GM12878 (cell line): Measurements from ENCODE around the gene PPP1R13B. TPM values are rescaled to one million over a fixed set of nuclear protein-coding genes. Genes with fewer than 3 reads are reported as not detected.

Source experiments
- ATAC-seq: fragments of 200-7000 bp; cut with Tn5 transposase; 3 replicates; pipeline ENCODE4 v1.9.1; 2020; ENCODE audit warnings: mild to moderate bottlenecking, moderate library complexity
- BruUV-seq: library from RNA; stranded (reverse); fragments of 400-500 nt; replicated peaks from 2 replicates; lab custom pipeline; 2021; lab: Mats Ljungman, UMichigan
- CTCF ChIA-PET: fragments of 300-600 bp; sonication (Branson Sonifier 250); formaldehyde crosslinking; extraction: SDS; loops from one replicate; lab custom pipeline; 2021; ENCODE audit warnings: inconsistent platforms; lab: Yijun Ruan, JAX
- POLR2A ChIA-PET: fragments of 350-600 bp; formaldehyde crosslinking; extraction: SDS; loops from one replicate; lab custom pipeline; 2021; ENCODE audit warnings: inconsistent platforms; lab: Charles Lee
- RAD21 ChIA-PET: fragments of 300-600 bp; sonication (Branson Sonifier 250); formaldehyde crosslinking; loops from one replicate; lab custom pipeline; 2023; ENCODE audit warnings: antibody characterized with exemption; ENCODE audit not compliant: unreplicated experiment; lab: Charles Lee
- SMC1A ChIA-PET: fragments of 300-600 bp; sonication (Branson Sonifier 250); formaldehyde crosslinking; loops from one replicate; lab custom pipeline; 2023; ENCODE audit not compliant: unreplicated experiment, uncharacterized antibody; lab: Charles Lee
- DNase-seq: peaks from one replicate; pipeline ENCODE4 v3.0.0-alpha.2; 2011; ENCODE audit warnings: low read depth, low spot score
- FAIRE-seq: peaks from 3 replicates; lab custom pipeline; 2011; peaks lifted over from hg19 to GRCh38; lab: Jason Lieb, UNC
- H2AFZ ChIP-seq: 2 replicates; pipeline ENCODE4 v1.6.0; 2011; ENCODE audit warnings: low read depth, low read length, control low read depth; ENCODE audit not compliant: control insufficient read depth
- H3K27ac ChIP-seq: 2 replicates; pipeline ENCODE4 v1.5.1; 2011; ENCODE audit warnings: control low read depth; ENCODE audit not compliant: control insufficient read depth, insufficient read depth
- H3K27me3 ChIP-seq, 2 experiments: replicated peaks in 1 of 2; 2 replicates each; pipeline versions ENCODE4 v1.6.0 to v1.6.1; 2011; ENCODE audit warnings: low read length in 1 of 2; ENCODE audit not compliant: control insufficient read depth in 2 of 2, insufficient read depth in 2 of 2
- H3K36me3 ChIP-seq, 2 experiments: 2 replicates each; pipeline ENCODE4 v1.5.1; 2011; ENCODE audit warnings: low read length in 1 of 2; ENCODE audit not compliant: control insufficient read depth in 2 of 2, insufficient read depth in 2 of 2
- H3K4me1 ChIP-seq: 2 replicates; pipeline ENCODE4 v1.6.1; 2011; ENCODE audit warnings: mild to moderate bottlenecking, low read length, moderate library complexity, mixed read lengths; ENCODE audit not compliant: control insufficient read depth, insufficient read depth
- H3K4me2 ChIP-seq: 2 replicates; pipeline ENCODE4 v1.6.0; 2011; ENCODE audit warnings: control low read depth; ENCODE audit not compliant: control insufficient read depth, insufficient read depth
- H3K4me3 ChIP-seq: fragments of 200-600 bp; sonication (generic); 2 replicates; pipeline ENCODE4 v1.5.1; 2016
- H3K79me2 ChIP-seq: 2 replicates; pipeline ENCODE4 v1.6.0; 2011; ENCODE audit warnings: low read length; ENCODE audit not compliant: control insufficient read depth, insufficient read depth
- H3K9ac ChIP-seq: 2 replicates; pipeline ENCODE4 v1.8.0; 2011; ENCODE audit warnings: low read length, control low read depth, mixed read lengths; ENCODE audit not compliant: control insufficient read depth, insufficient read depth
- H3K9me3 ChIP-seq: replicated peaks from 3 replicates; pipeline ENCODE4 v1.5.1; 2011; ENCODE audit warnings: mild to moderate bottlenecking, low read length; ENCODE audit not compliant: control insufficient read depth, insufficient read depth
- H4K20me1 ChIP-seq: 2 replicates; pipeline ENCODE4 v1.6.0; 2011; ENCODE audit not compliant: control insufficient read depth, insufficient read depth
- BCLAF1 ChIP-seq: fragments of 450-650 bp; IDR thresholded peaks from 2 replicates; pipeline ENCODE4 v1.6.1; 2017; ENCODE audit warnings: antibody characterized with exemption, mild to moderate bottlenecking, moderate library complexity
- HDGF ChIP-seq: fragments of 450-650 bp; IDR thresholded peaks from 2 replicates; pipeline ENCODE4 v1.6.1; 2016; ENCODE audit warnings: antibody characterized with exemption
- NKRF ChIP-seq: fragments of 450-650 bp; conservative IDR thresholded peaks from 2 replicates; pipeline ENCODE4 v1.6.1; 2017; ENCODE audit warnings: mild to moderate bottlenecking, moderate library complexity
- WGBS: methylation state at CpG from one replicate; pipeline ENCODE4 v1.1.6; 2016; ENCODE audit warnings: low lambda C conversion rate; ENCODE audit not compliant: insufficient replicate concordance, insufficient coverage; ENCODE audit errors: missing lambda C conversion rate; 5-methylcytosine and 5-hydroxymethylcytosine counted together
- in situ Hi-C: fragments of 300-500 bp; cut with MboI; formaldehyde crosslinking; loops from 9 replicates; pipeline ENCODE4 v1.14.3; 2018; ENCODE audit warnings: mixed read lengths
- intact Hi-C: fragments of 100-400 bp; cut with micrococcal nuclease; formaldehyde crosslinking; loops from one replicate; pipeline ENCODE4 v1.14.2; 2022; ENCODE audit not compliant: unreplicated experiment
- polyA plus RNA-seq, 11 experiments: library from polyadenylated mRNA; depleted of rRNA in 4 of 11; unstranded in 6 of 11; stranded (reverse) in 5 of 11; fragments of >200 nt; fragmentation: Nextera tagmentation in 4 of 11; fragmentation: Illumina TruSeq in 1 of 11; extraction: Ambion mirVana in 4 of 11; extraction: Trizol in 1 of 11; gene quantifications; 1 replicate in 1 of 11; 2 replicates in 10 of 11; pipeline versions ENCODE4 v1.2.1 to v1.2.3, GENCODE V29; 2011 to 2016; ENCODE audit warnings: inconsistent platforms in 2 of 11, missing spikeins in 2 of 11, low read depth in 1 of 11
- total RNA-seq, 4 experiments: library from RNA; depleted of rRNA in 3 of 4; stranded (reverse); fragments of >200 nt in 3 of 4; fragmentation: Illumina TruSeq in 1 of 4; extraction: Trizol in 1 of 4; gene quantifications; 2 replicates each; pipeline versions ENCODE4 v1.2.1 to v1.2.3, GENCODE V29; 2013 to 2021

PPP1R13B gene
- total and polyA plus RNA-seq, 10 of the 15 experiments (the other 5 are each of a cell fraction or from before 2014, with no cell fraction given), result 0.16 to 8.1 (median 3.2) TPM

GRCh38 chr14:103711516-103712431, 135.6 kb downstream of the PPP1R13B start:
- TF ChIP-seq NKRF, result no peak
- no peak for TF ChIP-seq HDGF
- no peak for TF ChIP-seq BCLAF1
- TF ChIP-seq, all 136 proteins: peak for 0
- H2AFZ ChIP-seq, result no peak overlapping the region
- H3K4me3 ChIP-seq, result no peak overlapping the region
- intact Hi-C loops, result no loop called here
- POLR2A ChIA-PET, result no interaction called here
- H3K4me2 ChIP-seq, result no peak overlapping the region
- no peak for DNase-seq
- H3K79me2 ChIP-seq, result peaks cover 32% of the 10 kb centered on the region
- no peaks in the 10 kb centered on the region for H3K27me3 ChIP-seq
- 0 out of 2 replicates have a peak, but pooled peaks cover 4% of the 10 kb centered on the region for H3K4me1 ChIP-seq
- no TSS peak for BruUV-seq
- RAD21 ChIA-PET, result no interaction called here
- H4K20me1 ChIP-seq, result no peaks in the 10 kb centered on the region
- no peak for FAIRE-seq
- no peaks in the 10 kb centered on the region for H3K9me3 ChIP-seq
- CTCF ChIA-PET, result no interaction called here
- peaks cover 3 to 22% of the 10 kb centered on the region in 2 experiments; a peak in 3 of 4 replicates for H3K36me3 ChIP-seq
- SMC1A ChIA-PET, result no interaction called here
- ATAC-seq, result no peak
- in situ Hi-C loops, result no loop called here
- WGBS, result 91% methylated on average over 26 of the region's 27 CpGs
- no peak overlapping the region for H3K9ac ChIP-seq
- no peak overlapping the region for H3K27ac ChIP-seq
